ENCODE measurements around the gene RAD51D.

GRCh38 chr17:35138218-35138617 is 18.6 kb upstream of the RAD51D start:
- TF ChIP-seq RCOR1 (IDR thresholded peaks at IDR 0.05; ENCODE audit: low read length) (no peak), CTCF (IDR thresholded peaks at IDR 0.05) (no peak), ZBTB33 (IDR thresholded peaks at IDR 0.05; ENCODE audit: borderline replicate concordance, low read depth) (no peak)
